ENCODE measurements around the gene NAV2.

Gene NAV2

GRCh38 chr11:20161923-20162744 lies 449.5 kb downstream of the NAV2 start:
- DNase-seq (ENCODE audit: low read depth), result no peak

- no peak for DNase-seq (ENCODE audit: low read depth)
These were observed 450.5 kb downstream of the NAV2 start for GRCh38 chr11:20162824-20163782.

- no peak for DNase-seq (ENCODE audit: low read depth)
These were observed 451.3 kb downstream of the NAV2 start for GRCh38 chr11:20163783-20164481.

Measured in non-pigmented ciliary epithelial cell (primary cell).